AG04450 (cell line): Measurements from ENCODE around the gene KCNQ1OT1. TPM values are rescaled to one million over a fixed set of nuclear protein-coding genes. Genes with fewer than 3 reads are reported as not detected.

Experiments used
- CTCF ChIA-PET: fragments of 300-600, 350-600 bp; formaldehyde crosslinking; extraction: SDS; loops from one replicate; lab custom pipeline; 2022; ENCODE audit warnings: antibody characterized with exemption, inconsistent platforms; lab: Charles Lee
- POLR2A ChIA-PET: fragments of 350-600 bp; formaldehyde crosslinking; extraction: SDS; loops from one replicate; lab custom pipeline; 2021; ENCODE audit warnings: antibody characterized with exemption, inconsistent platforms; lab: Yijun Ruan, JAX
- DNase-seq: peaks from one replicate; pipeline ENCODE4 v3.0.0-alpha.2; 2011; ENCODE audit warnings: low read depth, low spot score
- H3K27ac ChIP-seq: one replicate; pipeline ENCODE4 v1.5.1; 2012; ENCODE audit warnings: low read depth, low read length, control low read depth
- H3K27me3 ChIP-seq: one replicate; pipeline ENCODE4 v1.6.0; 2012; ENCODE audit warnings: low read length; ENCODE audit not compliant: control insufficient read depth, insufficient read depth
- H3K4me3 ChIP-seq: 2 replicates; pipeline ENCODE4 v1.5.1; 2011; ENCODE audit warnings: mild to moderate bottlenecking, low read depth, low read length, control low read depth
- H3K9me3 ChIP-seq: 2 replicates; pipeline ENCODE4 v1.5.1; 2012; ENCODE audit warnings: low read length; ENCODE audit not compliant: control insufficient read depth, insufficient read depth
- polyA plus RNA-seq: library from polyadenylated mRNA; depleted of rRNA; stranded (reverse); fragments of >200 nt; gene quantifications from 2 replicates; pipeline ENCODE4 v1.2.3, GENCODE V29; 2011
- TF ChIP-seq, protein P1 (sequence below): IDR thresholded peaks from 2 replicates; pipeline ENCODE4 v1.5.1; 2011; ENCODE audit warnings: low read depth, low read length, control low read depth, inconsistent platforms

Gene KCNQ1OT1
- polyA plus RNA-seq, 1 experiment, result 0.33 TPM

DNA sequence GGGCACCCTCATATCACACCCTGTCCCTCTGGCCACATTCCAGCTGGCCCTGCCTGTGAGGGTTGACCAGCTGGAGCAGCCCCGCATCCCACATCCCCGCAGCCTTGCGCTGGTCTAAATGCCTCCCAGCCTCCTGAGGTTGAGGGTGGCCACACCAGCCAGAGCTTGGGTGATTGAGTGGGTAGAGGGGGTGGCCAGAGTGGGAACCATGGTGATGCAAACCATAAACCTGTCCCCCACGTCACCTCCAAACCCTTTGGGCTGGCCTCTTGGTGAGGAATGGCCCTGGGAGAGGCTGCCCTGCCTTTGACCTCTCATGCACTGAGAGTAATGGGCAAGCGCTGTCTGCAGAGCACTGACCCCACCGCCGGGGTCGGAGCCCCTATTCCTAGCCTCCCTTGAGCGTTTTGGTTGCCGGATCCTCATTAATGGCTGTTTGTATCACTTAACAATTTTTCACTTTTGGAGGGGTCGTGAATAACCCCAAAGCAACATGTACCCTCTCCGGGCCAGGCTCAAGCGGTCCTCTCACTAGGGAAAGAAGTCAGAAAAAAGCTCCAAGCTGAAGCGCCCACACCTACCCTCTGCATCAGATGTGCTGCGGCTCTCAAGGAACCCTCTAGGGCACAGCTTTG, 16.0 kb upstream of the KCNQ1OT1 start:
- CTCF ChIA-PET, result no interaction called here
- H3K27ac ChIP-seq, result no peak overlapping the region

DNA sequence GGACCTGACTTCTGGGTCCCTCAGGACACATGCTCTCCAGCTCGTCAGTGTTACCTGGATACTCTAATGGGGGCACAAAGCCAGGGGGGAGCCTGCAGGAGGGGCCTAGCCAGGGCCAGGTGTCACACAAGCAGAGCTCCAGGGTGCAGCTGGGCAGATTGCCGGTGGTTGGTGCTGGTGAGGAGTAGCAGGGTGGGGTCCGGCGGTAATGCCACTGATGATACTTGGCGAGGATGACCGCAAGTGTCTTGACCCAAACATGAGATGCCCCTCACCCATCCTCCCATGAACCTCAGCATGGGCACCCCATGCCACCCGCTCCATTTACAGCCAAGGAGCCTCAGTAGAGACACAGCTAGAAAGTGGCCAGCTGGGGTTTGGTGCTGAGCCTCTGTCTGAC, 15.1 kb upstream of the KCNQ1OT1 start:
- Histone ChIP-seq H3K27ac (no peak overlapping the region), H3K9me3 (no peaks in the 10 kb centered on the region), H3K27me3 (peaks cover 53% of the 10 kb centered on the region), H3K4me3 (no peak overlapping the region)
- DNase-seq, result no peak
- TF ChIP-seq, protein P1, sequence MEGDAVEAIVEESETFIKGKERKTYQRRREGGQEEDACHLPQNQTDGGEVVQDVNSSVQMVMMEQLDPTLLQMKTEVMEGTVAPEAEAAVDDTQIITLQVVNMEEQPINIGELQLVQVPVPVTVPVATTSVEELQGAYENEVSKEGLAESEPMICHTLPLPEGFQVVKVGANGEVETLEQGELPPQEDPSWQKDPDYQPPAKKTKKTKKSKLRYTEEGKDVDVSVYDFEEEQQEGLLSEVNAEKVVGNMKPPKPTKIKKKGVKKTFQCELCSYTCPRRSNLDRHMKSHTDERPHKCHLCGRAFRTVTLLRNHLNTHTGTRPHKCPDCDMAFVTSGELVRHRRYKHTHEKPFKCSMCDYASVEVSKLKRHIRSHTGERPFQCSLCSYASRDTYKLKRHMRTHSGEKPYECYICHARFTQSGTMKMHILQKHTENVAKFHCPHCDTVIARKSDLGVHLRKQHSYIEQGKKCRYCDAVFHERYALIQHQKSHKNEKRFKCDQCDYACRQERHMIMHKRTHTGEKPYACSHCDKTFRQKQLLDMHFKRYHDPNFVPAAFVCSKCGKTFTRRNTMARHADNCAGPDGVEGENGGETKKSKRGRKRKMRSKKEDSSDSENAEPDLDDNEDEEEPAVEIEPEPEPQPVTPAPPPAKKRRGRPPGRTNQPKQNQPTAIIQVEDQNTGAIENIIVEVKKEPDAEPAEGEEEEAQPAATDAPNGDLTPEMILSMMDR, result no peak
- POLR2A ChIA-PET, result no interaction called here
- CTCF ChIA-PET, result no interaction called here

More for the DNA sequence above, 16.0 kb upstream of the KCNQ1OT1 start:
- POLR2A ChIA-PET, result no interaction called here
- H3K4me3 ChIP-seq, result no peak overlapping the region
- TF ChIP-seq, protein P1, result no peak
- no peaks in the 10 kb centered on the region; the same call in 1 of the 2 replicates for H3K9me3 ChIP-seq
- no peak for DNase-seq
- H3K27me3 ChIP-seq, result peaks cover 55% of the 10 kb centered on the region

DNA sequence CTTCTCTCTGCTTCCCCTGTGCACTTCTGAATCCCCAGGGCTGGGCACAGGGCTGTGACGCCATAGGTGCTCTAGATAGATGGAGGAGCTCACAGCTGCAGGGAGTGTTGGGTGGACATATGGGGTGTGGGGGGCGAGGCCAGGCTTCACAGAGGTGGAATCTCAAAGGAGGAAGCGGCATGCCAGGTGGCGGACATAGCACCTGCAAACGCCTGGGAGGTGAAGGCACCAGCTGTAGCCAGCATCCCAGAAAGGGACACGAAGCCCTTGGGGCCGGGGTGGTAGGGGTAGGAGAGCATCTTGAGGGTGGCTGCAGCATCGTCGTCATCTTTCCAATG, 14.6 kb upstream of the KCNQ1OT1 start:
- no peak for DNase-seq
- H3K27ac ChIP-seq, result no peak overlapping the region
- TF ChIP-seq, protein P1, result no peak
- H3K27me3 ChIP-seq, result peaks cover 53% of the 10 kb centered on the region
- ChIA-PET POLR2A (no interaction called here), CTCF (no interaction called here)
- no peak overlapping the region for H3K4me3 ChIP-seq
- H3K9me3 ChIP-seq, result no peaks in the 10 kb centered on the region

DNA sequence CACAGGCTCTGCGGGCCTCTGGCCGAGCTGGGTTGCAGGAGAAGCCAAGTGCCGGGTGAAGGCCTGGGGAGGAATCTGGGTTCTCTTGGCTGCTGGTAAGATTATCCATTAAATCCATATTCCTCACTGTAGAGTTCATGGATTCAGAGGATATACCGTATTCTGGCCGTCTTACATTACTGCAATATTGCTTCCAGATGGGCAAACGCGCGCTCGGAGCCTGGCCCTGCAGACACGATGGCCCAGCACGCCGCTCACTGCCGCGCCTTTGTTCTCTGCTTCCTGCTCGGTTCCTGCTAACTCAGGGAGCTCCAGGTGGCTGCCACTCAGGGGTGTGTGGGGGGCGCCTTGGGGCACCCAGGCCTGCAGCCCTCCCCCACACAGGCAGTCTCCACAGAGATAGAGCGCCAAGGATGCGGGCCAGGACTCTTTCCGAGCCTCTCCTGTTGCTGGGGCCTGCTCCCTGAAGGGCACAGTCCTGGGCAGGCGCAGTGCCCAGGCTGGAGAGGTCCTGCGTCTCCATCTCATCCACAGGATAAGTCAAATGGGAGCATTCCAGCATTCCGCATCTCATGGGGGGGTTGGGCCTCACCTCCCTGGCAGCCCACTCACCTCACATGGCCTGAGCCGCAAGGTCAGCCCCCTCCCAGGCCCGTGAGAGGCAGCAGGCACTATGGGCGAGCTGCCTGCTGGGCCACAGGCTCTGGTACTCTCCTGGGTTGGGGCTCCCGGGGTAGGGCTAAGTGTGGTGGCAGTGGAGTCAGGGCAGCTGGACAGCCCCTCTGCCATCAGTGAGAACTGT, 14.1 kb upstream of the KCNQ1OT1 start:
- no peak overlapping the region for H3K27ac ChIP-seq
- ChIA-PET CTCF (no interaction called here), POLR2A (no interaction called here)
- DNase-seq, result no peak
- peaks cover 52% of the 10 kb centered on the region for H3K27me3 ChIP-seq
- no peaks in the 10 kb centered on the region for H3K9me3 ChIP-seq
- no peak overlapping the region for H3K4me3 ChIP-seq
- TF ChIP-seq, protein P1, result no peak

DNA sequence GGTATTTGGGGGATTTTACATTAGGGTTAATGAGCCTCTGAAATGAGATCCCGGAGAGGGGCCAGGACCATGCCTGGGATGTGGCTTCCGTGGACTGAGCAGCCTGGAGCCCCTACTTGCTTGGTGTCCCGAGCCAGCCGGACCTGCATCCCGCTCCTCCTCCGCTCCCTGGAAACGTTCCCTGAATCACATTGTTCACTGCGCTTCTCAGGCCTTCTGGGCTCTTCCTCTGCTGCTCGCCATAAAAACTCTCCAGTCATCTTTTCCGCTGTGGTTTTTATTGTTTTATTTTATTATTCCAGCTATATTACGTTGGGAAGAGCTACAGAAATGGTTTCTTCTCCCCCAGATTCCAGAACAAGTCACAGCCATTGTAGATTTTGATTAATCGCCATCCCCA, 13.3 kb upstream of the KCNQ1OT1 start:
- POLR2A ChIA-PET, result no interaction called here
- TF ChIP-seq, protein P1, result no peak
- CTCF ChIA-PET, result no interaction called here
- no peak for DNase-seq
- H3K4me3 ChIP-seq, result no peak overlapping the region
- no peak overlapping the region for H3K27ac ChIP-seq
- peaks cover 52% of the 10 kb centered on the region for H3K27me3 ChIP-seq
- H3K9me3 ChIP-seq, result no peaks in the 10 kb centered on the region
